HepG2 (cell line): Measurements from ENCODE around the gene GRK6. TPM values are rescaled to one million over a fixed set of nuclear protein-coding genes. Genes with fewer than 3 reads are reported as not detected.

Source experiments
- DZIP1 ChIP-seq: sonication (generic); formaldehyde crosslinking; IDR thresholded peaks from 2 replicates; pipeline ENCODE4 v1.5.0; 2020; ENCODE audit warnings: mild to moderate bottlenecking, missing genetic modification reagents
- ETV6 ChIP-seq: sonication (generic); formaldehyde crosslinking; conservative IDR thresholded peaks from 2 replicates; pipeline ENCODE4 v1.4.0; 2020; ENCODE audit warnings: missing genetic modification reagents
- FOXM1 ChIP-seq: sonication (generic); formaldehyde crosslinking; IDR thresholded peaks from 2 replicates; pipeline ENCODE4 v1.5.0; 2020; ENCODE audit warnings: missing genetic modification reagents
- IKZF5 ChIP-seq: IDR thresholded peaks from 2 replicates; pipeline ENCODE4 v1.6.1; 2018; ENCODE audit warnings: missing genetic modification reagents, mild to moderate bottlenecking, missing compliant biosample characterization
- MXD3 ChIP-seq: IDR thresholded peaks from 2 replicates; pipeline ENCODE4 v1.6.1; 2016; ENCODE audit warnings: mild to moderate bottlenecking, missing biosample characterization, missing genetic modification reagents
- PCBP2 ChIP-seq: fragments of 200-400 bp; formaldehyde crosslinking; optimal IDR thresholded peaks from 2 replicates; pipeline ENCODE3; 2018; ENCODE audit warnings: low read length, low read depth; ENCODE audit not compliant: poor library complexity, severe bottlenecking
- ZBTB33 ChIP-seq: sonication (generic); formaldehyde crosslinking; IDR thresholded peaks from 2 replicates; pipeline ENCODE4 v1.4.0; 2020; ENCODE audit warnings: missing genetic modification reagents
- ZBTB43 ChIP-seq: sonication (generic); formaldehyde crosslinking; conservative IDR thresholded peaks from 2 replicates; pipeline ENCODE4 v1.4.0; 2020; ENCODE audit warnings: missing genetic modification reagents
- ZKSCAN8 ChIP-seq: IDR thresholded peaks from 2 replicates; pipeline ENCODE4 v1.6.1; 2016; ENCODE audit warnings: borderline replicate concordance, missing genetic modification reagents, missing compliant biosample characterization
- ZNF101 ChIP-seq: sonication (generic); formaldehyde crosslinking; IDR thresholded peaks from 2 replicates; pipeline ENCODE4 v1.4.0; 2020; ENCODE audit warnings: mild to moderate bottlenecking, low read depth, missing genetic modification reagents, borderline replicate concordance
- ZNF318 ChIP-seq: sonication (generic); formaldehyde crosslinking; IDR thresholded peaks from 2 replicates; pipeline ENCODE4 v1.4.0; 2020; ENCODE audit warnings: mild to moderate bottlenecking, missing genetic modification reagents
- ZNF629 ChIP-seq: sonication (generic); formaldehyde crosslinking; conservative IDR thresholded peaks from 2 replicates; pipeline ENCODE4 v1.5.0; 2020; ENCODE audit warnings: missing genetic modification reagents
- polyA plus RNA-seq, 8 experiments: library from polyadenylated mRNA; depleted of rRNA in 3 of 8; stranded (reverse) in 7 of 8; unstranded in 1 of 8; fragments of >200 nt; fragmentation: Illumina TruSeq in 4 of 8; extraction: Trizol in 4 of 8; gene quantifications; 2 replicates each; pipeline versions ENCODE4 v1.2.1 to v1.2.3, GENCODE V29; 2011 to 2016; ENCODE audit warnings: low read depth in 4 of 8, missing spikeins in 1 of 8, mixed read lengths in 1 of 8; ENCODE audit not compliant: insufficient read depth in 1 of 8
- total RNA-seq, 5 experiments: library from RNA; depleted of rRNA; stranded (reverse); fragments of >200 nt; fragmentation: Illumina TruSeq; extraction: Trizol; gene quantifications; 2 replicates each; pipeline ENCODE4 v1.2.3, GENCODE V29; 2016; ENCODE audit warnings: low read depth in 1 of 5

Gene GRK6
- total and polyA plus RNA-seq, 2 of the 13 experiments (the other 11 are each of a cell fraction or from before 2014, with no cell fraction given) = 13.2 to 19.9 TPM

GRCh38 chr5:177382423-177383029 is 44.0 kb upstream of the GRK6 start (continued):
- TF ChIP-seq ZBTB33 (CRISPR knock-in tag) (peak; percentile 87), ZBTB43 (CRISPR knock-in tag) (no peak), DZIP1 (no peak), MXD3 (CRISPR knock-in tag) (no peak), ETV6 (no peak), ZNF101 (no peak), PCBP2 (no peak), ZKSCAN8 (no peak), ZNF629 (CRISPR knock-in tag) (no peak), FOXM1 (no peak), ZNF318 (CRISPR knock-in tag) (no peak), IKZF5 (CRISPR knock-in tag) (no peak)
